CD14-positive monocyte (primary cell): ENCODE data around the gene VIPR1. TPM values are rescaled to one million over a fixed set of nuclear protein-coding genes. Genes with fewer than 3 reads are reported as not detected.
A peak's percentile ranks its signal among the peaks of the same experiment; 100 is the strongest.

Experiments used
- DNase-seq, 3 donors: peaks; one replicate each; pipeline ENCODE4 v3.0.0-alpha.2; 2011 to 2022
- H2AFZ ChIP-seq: 2 replicates; pipeline ENCODE4 v1.6.0; 2012; ENCODE audit warnings: mild to moderate bottlenecking, low read depth, low read length, inconsistent platforms; ENCODE audit not compliant: insufficient read depth, poor library complexity, severe bottlenecking
- H3K27ac ChIP-seq, 2 donors: 1 replicate in 1 of 2; 2 replicates in 1 of 2; pipeline ENCODE4 v1.5.1; 2012 to 2013; ENCODE audit warnings: low read length in 2 of 2, control low read depth in 1 of 2, inconsistent platforms in 1 of 2, low read depth in 1 of 2, mild to moderate bottlenecking in 1 of 2
- H3K27me3 ChIP-seq, 2 donors: one replicate each; pipeline versions ENCODE4 v1.6.0 to v1.6.1; 2011 to 2013; ENCODE audit warnings: low read length in 2 of 2; ENCODE audit not compliant: control insufficient read depth in 2 of 2, insufficient read depth in 2 of 2
- H3K36me3 ChIP-seq, 2 donors: replicated peaks in 1 of 2; 1 replicate in 1 of 2; 2 replicates in 1 of 2; pipeline versions ENCODE4 v1.5.1 to v1.6.1; 2012 to 2013; ENCODE audit warnings: low read length in 2 of 2, control low read depth in 1 of 2, inconsistent platforms in 1 of 2, mild to moderate bottlenecking in 1 of 2; ENCODE audit not compliant: insufficient read depth in 2 of 2, control insufficient read depth in 1 of 2
- H3K4me1 ChIP-seq, 2 donors: 1 replicate in 1 of 2; 2 replicates in 1 of 2; pipeline versions ENCODE4 v1.5.1 to v1.6.1; 2012 to 2013; ENCODE audit warnings: low read length in 2 of 2, control low read depth in 1 of 2, inconsistent platforms in 1 of 2, mild to moderate bottlenecking in 1 of 2, moderate library complexity in 1 of 2; ENCODE audit not compliant: insufficient read depth in 2 of 2, control insufficient read depth in 1 of 2
- H3K4me2 ChIP-seq: replicated peaks from 2 replicates; pipeline ENCODE3; 2012; ENCODE audit warnings: low read length, moderate library complexity, mild to moderate bottlenecking; ENCODE audit not compliant: poor library complexity, severe bottlenecking; ENCODE audit errors: extremely low read depth
- H3K4me3 ChIP-seq, 3 experiments: fragments of 200-600 bp in 1 of 3; sonication (generic) in 1 of 3; replicated peaks in 1 of 3; 1 replicate in 2 of 3; 2 replicates in 1 of 3; pipeline ENCODE4 v1.5.1; 2011 to 2013; ENCODE audit warnings: low read length in 3 of 3, mild to moderate bottlenecking in 3 of 3, control low read depth in 2 of 3, low read depth in 2 of 3, inconsistent platforms in 1 of 3, moderate library complexity in 1 of 3
- H3K79me2 ChIP-seq: 2 replicates; pipeline ENCODE4 v1.6.0; 2012; ENCODE audit warnings: mild to moderate bottlenecking, control low read depth, inconsistent platforms, low read length, moderate library complexity; ENCODE audit not compliant: insufficient read depth
- H3K9ac ChIP-seq: 2 replicates; pipeline ENCODE4 v1.6.0; 2017; ENCODE audit warnings: low read length, mild to moderate bottlenecking; ENCODE audit not compliant: insufficient read depth, poor library complexity, severe bottlenecking
- H3K9me3 ChIP-seq, 2 donors: replicated peaks in 1 of 2; 1 replicate in 1 of 2; 2 replicates in 1 of 2; pipeline versions ENCODE4 v1.5.1 to v1.6.1; 2012 to 2013; ENCODE audit warnings: low read length in 2 of 2, control low read depth in 1 of 2; ENCODE audit not compliant: control insufficient read depth in 1 of 2, insufficient read depth in 1 of 2
- H4K20me1 ChIP-seq: 2 replicates; pipeline ENCODE4 v1.6.0; 2012; ENCODE audit warnings: mild to moderate bottlenecking, low read length, control low read depth, moderate library complexity; ENCODE audit not compliant: insufficient read depth
- H3K27ac Mint-ChIP-seq, 7 donors: one replicate each; pipeline ENCODE4 v1.8.0; 2020; ENCODE audit warnings: mild to moderate bottlenecking in 7 of 7, mixed read lengths in 7 of 7, moderate library complexity in 6 of 7, inconsistent platforms in 2 of 7
- H3K27me3 Mint-ChIP-seq, 3 donors: one replicate each; pipeline ENCODE4 v1.8.0; 2021 to 2022; ENCODE audit warnings: low read depth in 3 of 3, mild to moderate bottlenecking in 3 of 3, mixed read lengths in 3 of 3, moderate library complexity in 3 of 3, inconsistent platforms in 1 of 3
- H3K36me3 Mint-ChIP-seq, 2 donors: one replicate each; pipeline ENCODE4 v1.8.0; 2020; ENCODE audit warnings: mixed read lengths in 2 of 2, inconsistent platforms in 1 of 2, mild to moderate bottlenecking in 1 of 2
- H3K4me1 Mint-ChIP-seq: one replicate; pipeline ENCODE4 v1.8.0; 2020; ENCODE audit warnings: mild to moderate bottlenecking, mixed read lengths
- H3K4me3 Mint-ChIP-seq, 2 donors: one replicate each; pipeline ENCODE4 v1.8.0; 2020; ENCODE audit warnings: mild to moderate bottlenecking in 2 of 2, mixed read lengths in 2 of 2, moderate library complexity in 1 of 2
- H3K9me3 Mint-ChIP-seq, 7 donors: one replicate each; pipeline ENCODE4 v1.8.0; 2020 to 2022; ENCODE audit warnings: mixed read lengths in 7 of 7, mild to moderate bottlenecking in 6 of 7, moderate library complexity in 6 of 7, inconsistent platforms in 2 of 7
- CTCF ChIP-seq: fragments of 200-600 bp; IDR thresholded peaks from one replicate; pipeline ENCODE4 v1.8.0; 2022; ENCODE audit warnings: antibody characterized with exemption, mild to moderate bottlenecking
- WGBS: methylation state at CpG from one replicate; pipeline ENCODE4 v1.1.5; 2013; ENCODE audit warnings: missing lambda C conversion rate; ENCODE audit not compliant: insufficient coverage; 5-methylcytosine and 5-hydroxymethylcytosine counted together
- intact Hi-C, 2 donors: fragments of 100-400 bp; cut with micrococcal nuclease; formaldehyde crosslinking; loops; one replicate each; pipeline versions ENCODE4 v1.15.0 to v1.15.1; 2023
- polyA plus RNA-seq, 3 donors: library from polyadenylated mRNA; depleted of rRNA in 1 of 3; unstranded in 2 of 3; stranded (reverse) in 1 of 3; fragments of 300-500 nt in 2 of 3; fragments of >200 nt in 1 of 3; fragmentation: Illumina TruSeq in 2 of 3; gene quantifications; 1 replicate in 2 of 3; 2 replicates in 1 of 3; pipeline ENCODE4 v1.2.3, GENCODE V29; 2012 to 2021

VIPR1 gene
- polyA plus RNA-seq, 3 donors = 15.5 to 80.9 (median 16.0) TPM

- Histone ChIP-seq H3K27ac (no peak overlapping the region), H2AFZ (no peak overlapping the region), H4K20me1 (peaks cover 15% of the 10 kb centered on the region), H3K9me3 (no peaks in the 10 kb centered on the region), H3K27me3 (peaks cover 12 to 26% of the 10 kb centered on the region in 2 donors), H3K79me2 (peaks cover 17% of the 10 kb centered on the region), H3K36me3 (no peaks in the 10 kb centered on the region), H3K4me1 (peaks cover 31 to 36% of the 10 kb centered on the region in 2 donors), H3K9ac (no peak overlapping the region), H3K4me2 (no peak overlapping the region), H3K4me3 (no peak overlapping the region)
- peaks cover 30 to 54% (median 34%) of the 10 kb centered on the region in 3 donors for H3K27me3 Mint-ChIP-seq
- WGBS = no CpG with 5 or more reads among the region's 3 CpGs
- H3K9me3 Mint-ChIP-seq = peaks cover 0 to 4% (median 3%) of the 10 kb centered on the region in 7 donors
- H3K4me3 Mint-ChIP-seq = peak overlapping the region in 1 of 2 donors; percentile 44
- intact Hi-C loops = loop anchor here in 1 of 2 donors (10.0 kb wide), 1 partner anchor 245 kb away; no protein-coding TSS in a partner anchor
- TF ChIP-seq CTCF = no peak
- H3K4me1 Mint-ChIP-seq = peaks cover 32% of the 10 kb centered on the region
- peaks cover 5 to 10% of the 10 kb centered on the region in 2 donors for H3K36me3 Mint-ChIP-seq
- no peak overlapping the region for H3K27ac Mint-ChIP-seq
- DNase-seq = peak in 1 of 3 donors; percentile 1
Measured at GRCh38 chr3:42499478-42499871, 3.0 kb upstream of the VIPR1 start.

GRCh38 chr3:42500091-42500490 is 2.4 kb upstream of the VIPR1 start:
- H3K4me1 Mint-ChIP-seq = peaks cover 37% of the 10 kb centered on the region
- Histone ChIP-seq H2AFZ (no peak overlapping the region), H3K27me3 (peaks cover 12 to 26% of the 10 kb centered on the region in 2 donors), H3K9ac (no peak overlapping the region), H3K79me2 (peaks cover 17% of the 10 kb centered on the region), H4K20me1 (peaks cover 20% of the 10 kb centered on the region), H3K4me3 (no peak overlapping the region), H3K4me2 (no peak overlapping the region), H3K36me3 (no peaks in the 10 kb centered on the region), H3K4me1 (peaks cover 37 to 42% of the 10 kb centered on the region in 2 donors), H3K27ac (no peak overlapping the region), H3K9me3 (no peaks in the 10 kb centered on the region)
- no peak overlapping the region for H3K27ac Mint-ChIP-seq
- WGBS = no CpG with 5 or more reads among the region's 2 CpGs
- H3K9me3 Mint-ChIP-seq = peaks cover 0 to 4% (median 3%) of the 10 kb centered on the region in 7 donors
- intact Hi-C loops = loop anchor here (5.0 kb wide), 2 partner anchors 37 to 47 kb away; no protein-coding TSS in a partner anchor
- H3K27me3 Mint-ChIP-seq = peaks cover 30 to 54% (median 34%) of the 10 kb centered on the region in 3 donors
- DNase-seq = no peak
- H3K36me3 Mint-ChIP-seq = peaks cover 9 to 10% of the 10 kb centered on the region in 2 donors
- no peak for TF ChIP-seq CTCF
- H3K4me3 Mint-ChIP-seq = peak overlapping the region in 1 of 2 donors; percentile 94
